ENCODE results near the gene MAD1L1. TPM values are rescaled to one million over a fixed set of nuclear protein-coding genes. Genes with fewer than 3 reads are reported as not detected.

The MAD1L1 gene
- total RNA-seq, 1 experiment from 2014 or later: 38.5 TPM

DNA sequence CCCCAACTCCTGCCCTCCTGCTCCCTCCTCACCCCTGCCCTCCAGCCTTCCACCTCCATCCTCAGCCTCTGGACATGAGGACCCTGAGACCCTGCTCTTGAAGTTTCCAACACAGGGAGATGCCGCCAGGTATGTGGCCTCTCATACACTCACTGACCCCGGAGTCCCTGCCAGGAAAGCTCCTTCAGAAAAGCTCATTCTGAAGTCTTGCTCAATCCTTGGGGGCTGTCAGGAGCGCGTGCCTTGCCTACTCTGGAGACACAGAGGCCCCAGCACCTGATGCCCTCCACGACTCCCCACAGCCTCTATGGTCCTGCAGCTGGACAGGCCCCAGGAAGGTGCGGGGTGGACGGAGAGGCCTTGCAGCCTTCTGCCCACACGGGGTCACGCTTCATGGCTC, 20.3 kb upstream of the MAD1L1 start (continued):
- no peak for TF ChIP-seq YY1 (IDR thresholded peaks at IDR 0.05; ENCODE audit: extremely low read depth, insufficient replicate concordance, low read depth, low read length)

DNA sequence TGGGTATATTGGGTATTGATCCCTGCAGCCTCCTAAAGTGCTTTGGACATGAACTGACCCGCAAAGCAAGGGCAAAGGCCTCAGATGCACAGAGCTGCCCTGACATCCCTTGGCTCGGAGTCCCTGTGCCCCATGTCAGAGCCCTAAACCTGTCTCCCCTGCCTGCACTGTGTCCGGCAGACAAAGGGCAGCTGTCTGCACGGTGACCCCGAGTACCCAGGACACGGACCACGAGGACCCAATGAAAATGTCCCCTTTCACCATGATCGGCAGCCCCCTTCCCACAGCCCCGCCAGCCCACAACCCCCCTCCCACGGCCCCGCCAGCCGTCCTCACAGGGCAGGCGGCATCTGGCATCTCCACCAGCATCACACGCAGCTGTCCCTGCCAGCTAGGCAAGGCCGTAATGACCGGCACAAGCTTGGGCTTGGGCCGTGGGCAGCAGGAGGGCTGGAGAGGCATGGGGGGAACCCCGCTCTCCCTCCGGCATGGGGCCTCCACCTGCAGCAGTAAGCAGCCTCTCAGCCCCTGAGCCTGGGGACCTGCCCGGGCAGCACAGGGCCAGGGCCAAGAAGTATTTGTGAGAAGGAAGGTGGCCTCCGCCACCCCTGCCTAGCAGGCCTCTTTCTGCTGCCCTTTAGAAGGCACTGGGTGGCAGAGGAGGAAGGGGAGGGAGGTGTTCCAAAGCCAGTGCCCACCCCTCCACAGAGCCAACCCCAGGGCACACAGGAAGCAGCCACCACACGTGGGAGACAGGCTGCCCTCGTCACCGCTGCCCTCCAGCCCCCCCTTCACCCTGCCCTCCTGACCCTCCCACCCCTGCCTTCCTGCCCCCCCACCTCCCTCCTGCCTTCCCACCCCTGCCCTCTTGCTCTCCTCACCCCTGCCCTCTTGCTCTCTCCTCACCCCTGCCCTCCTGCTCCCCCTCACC, 19.4 kb upstream of the MAD1L1 start:
- H3K27ac ChIP-seq (ENCODE audit: low read depth, low read length): no peak overlapping the region
- CTCF ChIA-PET: no interaction called here

DNA sequence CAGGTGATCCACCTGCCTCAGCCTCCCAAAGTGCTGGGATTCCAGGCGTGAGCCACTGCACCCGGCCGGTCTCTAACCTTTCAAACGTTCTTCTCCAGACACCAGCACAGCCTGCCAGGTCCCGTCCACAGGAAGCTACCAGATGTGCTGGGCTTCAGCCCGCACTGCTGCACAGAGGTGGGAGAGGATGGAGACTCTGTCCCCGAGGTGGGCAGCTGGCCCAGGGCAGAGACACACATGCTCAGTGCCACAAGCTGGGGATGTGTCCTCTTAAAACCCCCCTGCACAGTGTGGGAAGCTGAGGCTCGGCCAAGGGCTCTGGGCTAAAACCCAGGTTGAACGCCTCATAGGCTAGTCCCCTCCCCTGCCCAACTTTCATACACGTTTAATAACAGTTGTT, 18.6 kb upstream of the MAD1L1 start:
- H3K9ac ChIP-seq (ENCODE audit: low read length): no peak overlapping the region
- intact Hi-C loops (cut with micrococcal nuclease): no loop called here
- TF ChIP-seq, protein P1, sequence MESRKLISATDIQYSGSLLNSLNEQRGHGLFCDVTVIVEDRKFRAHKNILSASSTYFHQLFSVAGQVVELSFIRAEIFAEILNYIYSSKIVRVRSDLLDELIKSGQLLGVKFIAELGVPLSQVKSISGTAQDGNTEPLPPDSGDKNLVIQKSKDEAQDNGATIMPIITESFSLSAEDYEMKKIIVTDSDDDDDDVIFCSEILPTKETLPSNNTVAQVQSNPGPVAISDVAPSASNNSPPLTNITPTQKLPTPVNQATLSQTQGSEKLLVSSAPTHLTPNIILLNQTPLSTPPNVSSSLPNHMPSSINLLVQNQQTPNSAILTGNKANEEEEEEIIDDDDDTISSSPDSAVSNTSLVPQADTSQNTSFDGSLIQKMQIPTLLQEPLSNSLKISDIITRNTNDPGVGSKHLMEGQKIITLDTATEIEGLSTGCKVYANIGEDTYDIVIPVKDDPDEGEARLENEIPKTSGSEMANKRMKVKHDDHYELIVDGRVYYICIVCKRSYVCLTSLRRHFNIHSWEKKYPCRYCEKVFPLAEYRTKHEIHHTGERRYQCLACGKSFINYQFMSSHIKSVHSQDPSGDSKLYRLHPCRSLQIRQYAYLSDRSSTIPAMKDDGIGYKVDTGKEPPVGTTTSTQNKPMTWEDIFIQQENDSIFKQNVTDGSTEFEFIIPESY (IDR thresholded peaks at IDR 0.05; ENCODE audit: extremely low read depth, insufficient replicate concordance, low read length): no peak
- TF ChIP-seq JUND (IDR thresholded peaks at IDR 0.05) (no peak), YY1 (IDR thresholded peaks at IDR 0.05; ENCODE audit: extremely low read depth, insufficient replicate concordance, low read depth, low read length) (no peak), ELF1 (IDR thresholded peaks at IDR 0.05; ENCODE audit: borderline replicate concordance, low read depth) (no peak), CBX3 (IDR thresholded peaks at IDR 0.05; ENCODE audit: low read depth) (no peak), RAD21 (IDR thresholded peaks at IDR 0.05; ENCODE audit: low read depth) (no peak), CEBPB (IDR thresholded peaks at IDR 0.05; ENCODE audit: low read depth) (no peak), ZFX (IDR thresholded peaks at IDR 0.05) (no peak)
- TF ChIP-seq, protein P2, sequence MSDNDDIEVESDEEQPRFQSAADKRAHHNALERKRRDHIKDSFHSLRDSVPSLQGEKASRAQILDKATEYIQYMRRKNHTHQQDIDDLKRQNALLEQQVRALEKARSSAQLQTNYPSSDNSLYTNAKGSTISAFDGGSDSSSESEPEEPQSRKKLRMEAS (IDR thresholded peaks at IDR 0.05): no peak
- ChIA-PET POLR2A (no interaction called here), CTCF (no interaction called here), RAD21 (ENCODE audit: low non-redundant PET in 1 of 2, low total read pairs in 2 of 2, uncharacterized antibody in 2 of 2, unreplicated experiment in 2 of 2) (no interaction called here)
- H3K79me2 ChIP-seq (ENCODE audit: insufficient read depth, low read length): no peaks in the 10 kb centered on the region
- H3K9me3 ChIP-seq (ENCODE audit: control insufficient read depth in 1 of 2, insufficient read depth in 1 of 2, low read depth in 1 of 2, low read length in 2 of 2): no peaks in the 10 kb centered on the region
- H3K9me2 ChIP-seq (ENCODE audit: insufficient read depth): no peaks in the 10 kb centered on the region
- no peaks in the 10 kb centered on the region for H3K36me3 ChIP-seq (ENCODE audit: control insufficient read depth in 1 of 2, insufficient read depth in 2 of 2, low read length in 2 of 2)
- DNase-seq (ENCODE audit: low read depth, low spot score) (no peak), ATAC-seq (no peak)
- peaks cover 5 to 18% of the 10 kb centered on the region in 2 experiments; a peak in 3 of 4 replicates for H3K4me1 ChIP-seq (ENCODE audit: control insufficient read depth in 1 of 2, insufficient read depth in 2 of 2, low read length in 2 of 2)
- H3K27ac ChIP-seq (ENCODE audit: low read depth, low read length): no peak overlapping the region
- no TSS peak for BruUV-seq (replicated peaks)
- no peaks in the 10 kb centered on the region for H3K27me3 ChIP-seq (ENCODE audit: insufficient read depth, low read length)
- no peak overlapping the region for H2AFZ ChIP-seq (ENCODE audit: low read depth, low read length, poor library complexity, severe bottlenecking)
- H3K4me2 ChIP-seq (ENCODE audit: low read length): no peak overlapping the region
- no peaks in the 10 kb centered on the region for H4K20me1 ChIP-seq (ENCODE audit: insufficient read depth)
- H3K4me3 ChIP-seq (replicated peaks in 1 of 2; ENCODE audit: low read depth in 1 of 2, low read length in 2 of 2): no peak overlapping the region

More for the DNA sequence above, 19.4 kb upstream of the MAD1L1 start:
- no peaks in the 10 kb centered on the region for H3K36me3 ChIP-seq (ENCODE audit: control insufficient read depth in 1 of 2, insufficient read depth in 2 of 2, low read length in 2 of 2)
- TF ChIP-seq, protein P3, sequence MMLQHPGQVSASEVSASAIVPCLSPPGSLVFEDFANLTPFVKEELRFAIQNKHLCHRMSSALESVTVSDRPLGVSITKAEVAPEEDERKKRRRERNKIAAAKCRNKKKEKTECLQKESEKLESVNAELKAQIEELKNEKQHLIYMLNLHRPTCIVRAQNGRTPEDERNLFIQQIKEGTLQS (IDR thresholded peaks at IDR 0.05): no peak
- TF ChIP-seq CBX3 (IDR thresholded peaks at IDR 0.05; ENCODE audit: low read depth): no peak
- TF ChIP-seq YY1 (IDR thresholded peaks at IDR 0.05; ENCODE audit: extremely low read depth, insufficient replicate concordance, low read depth, low read length): no peak
- TF ChIP-seq EZH2 (IDR thresholded peaks at IDR 0.05): no peak
- TF ChIP-seq ZNF274 (IDR thresholded peaks at IDR 0.05; ENCODE audit: low read depth, low read length): no peak
- TF ChIP-seq SIN3A (IDR thresholded peaks at IDR 0.05; ENCODE audit: low read depth): no peak
- TF ChIP-seq SRF (IDR thresholded peaks at IDR 0.05; ENCODE audit: low read depth): no peak
- no peak for TF ChIP-seq POLR2AphosphoS5 (IDR thresholded peaks at IDR 0.05; ENCODE audit: low read depth, low read length)
- no peaks in the 10 kb centered on the region for H3K79me2 ChIP-seq (ENCODE audit: insufficient read depth, low read length)
- BruUV-seq (replicated peaks): no TSS peak
- H3K9me2 ChIP-seq (ENCODE audit: insufficient read depth): no peaks in the 10 kb centered on the region
- no peak overlapping the region for H3K4me2 ChIP-seq (ENCODE audit: low read length)
- ChIA-PET RAD21 (ENCODE audit: low non-redundant PET in 1 of 2, low total read pairs in 2 of 2, uncharacterized antibody in 2 of 2, unreplicated experiment in 2 of 2) (no interaction called here), POLR2A (no interaction called here)
- no peaks in the 10 kb centered on the region for H3K27me3 ChIP-seq (ENCODE audit: insufficient read depth, low read length)
- intact Hi-C loops (cut with micrococcal nuclease): no loop called here
- H4K20me1 ChIP-seq (ENCODE audit: insufficient read depth): no peaks in the 10 kb centered on the region
- H3K9me3 ChIP-seq (ENCODE audit: control insufficient read depth in 1 of 2, insufficient read depth in 1 of 2, low read depth in 1 of 2, low read length in 2 of 2): no peaks in the 10 kb centered on the region
- no peak overlapping the region for H2AFZ ChIP-seq (ENCODE audit: low read depth, low read length, poor library complexity, severe bottlenecking)
- H3K4me1 ChIP-seq (ENCODE audit: control insufficient read depth in 1 of 2, insufficient read depth in 2 of 2, low read length in 2 of 2): peaks cover 6 to 20% of the 10 kb centered on the region in 2 experiments; a peak in 3 of 4 replicates
- no peak overlapping the region for H3K9ac ChIP-seq (ENCODE audit: low read length)
- ATAC-seq: no peak
- no peak overlapping the region for H3K4me3 ChIP-seq (replicated peaks in 1 of 2; ENCODE audit: low read depth in 1 of 2, low read length in 2 of 2)
- DNase-seq (ENCODE audit: low read depth, low spot score): no peak
